Measurements from ENCODE around the gene CDKL5.
A peak's percentile ranks its signal among the peaks of the same experiment; 100 is the strongest.

The CDKL5 gene

GRCh38 chrX:18448416-18448815, 23.0 kb downstream of the CDKL5 start:
- DNase-seq (ENCODE audit: low read depth, low spot score), result no peak
- no peak overlapping the region for H3K4me3 ChIP-seq (ENCODE audit: low read length)

- no peak overlapping the region for H3K4me3 ChIP-seq (ENCODE audit: low read length)
- no peak for DNase-seq (ENCODE audit: low read depth, low spot score)
Measured at GRCh38 chrX:18449236-18449635, 23.8 kb downstream of the CDKL5 start.

GRCh38 chrX:18455384-18455783, 30.0 kb downstream of the CDKL5 start:
- H3K4me3 ChIP-seq (ENCODE audit: low read length), result no peak overlapping the region
- no peak for DNase-seq (ENCODE audit: low read depth, low spot score)

GRCh38 chrX:18457000-18457399, 31.6 kb downstream of the CDKL5 start:
- no peak for DNase-seq (ENCODE audit: low read depth, low spot score)
- no peak overlapping the region for H3K4me3 ChIP-seq (ENCODE audit: low read length)

GRCh38 chrX:18461431-18461830, 36.0 kb downstream of the CDKL5 start:
- no peak overlapping the region for H3K4me3 ChIP-seq (ENCODE audit: low read length)
- no peak for DNase-seq (ENCODE audit: low read depth, low spot score)

GRCh38 chrX:18464499-18464898, 39.1 kb downstream of the CDKL5 start:
- no peak overlapping the region for H3K4me3 ChIP-seq (ENCODE audit: low read length)
- no peak for DNase-seq (ENCODE audit: low read depth, low spot score)

- DNase-seq (ENCODE audit: low read depth, low spot score), result no peak
Measured at GRCh38 chrX:18465051-18465450, 39.6 kb downstream of the CDKL5 start.

GRCh38 chrX:18468599-18468998, 43.2 kb downstream of the CDKL5 start:
- no peak overlapping the region for H3K4me3 ChIP-seq (ENCODE audit: low read length)
- no peak for DNase-seq (ENCODE audit: low read depth, low spot score)

More at GRCh38 chrX:18465051-18465450, 39.6 kb downstream of the CDKL5 start:
- H3K4me3 ChIP-seq (ENCODE audit: low read length), result no peak overlapping the region

GRCh38 chrX:18471296-18471695, 45.9 kb downstream of the CDKL5 start:
- DNase-seq (ENCODE audit: low read depth, low spot score), result no peak
- no peak overlapping the region for H3K4me3 ChIP-seq (ENCODE audit: low read length)

GRCh38 chrX:18490806-18491555, 65.6 kb downstream of the CDKL5 start:
- DNase-seq (ENCODE audit: low read depth, low spot score), result no peak
- no peak overlapping the region for H3K4me3 ChIP-seq (ENCODE audit: low read length)

- no peak for DNase-seq (ENCODE audit: low read depth, low spot score)
- H3K4me3 ChIP-seq (ENCODE audit: low read length), result no peak overlapping the region
Measured at GRCh38 chrX:18491587-18492340, 66.4 kb downstream of the CDKL5 start.

- H3K4me3 ChIP-seq (ENCODE audit: low read length), result no peak overlapping the region
- DNase-seq (ENCODE audit: low read depth, low spot score), result no peak
Measured at GRCh38 chrX:18534949-18535348, 109.5 kb downstream of the CDKL5 start.

GRCh38 chrX:18537068-18537467, 111.7 kb downstream of the CDKL5 start:
- no peak overlapping the region for H3K4me3 ChIP-seq (ENCODE audit: low read length)
- no peak for DNase-seq (ENCODE audit: low read depth, low spot score)

GRCh38 chrX:18537524-18537923, 112.1 kb downstream of the CDKL5 start:
- DNase-seq (ENCODE audit: low read depth, low spot score), result no peak
- H3K4me3 ChIP-seq (ENCODE audit: low read length), result no peak overlapping the region

- no peak overlapping the region for H3K4me3 ChIP-seq (ENCODE audit: low read length)
- no peak for DNase-seq (ENCODE audit: low read depth, low spot score)
Measured at GRCh38 chrX:18542131-18542530, 116.7 kb downstream of the CDKL5 start.

- no peak overlapping the region for H3K4me3 ChIP-seq (ENCODE audit: low read length)
- no peak for DNase-seq (ENCODE audit: low read depth, low spot score)
Measured at GRCh38 chrX:18542905-18543304, 117.5 kb downstream of the CDKL5 start.

- no peak overlapping the region for H3K4me3 ChIP-seq (ENCODE audit: low read length)
- peak; percentile 7 for DNase-seq (ENCODE audit: low read depth, low spot score)
Measured at GRCh38 chrX:18543738-18544137, 118.3 kb downstream of the CDKL5 start.

GRCh38 chrX:18545771-18546170, 120.4 kb downstream of the CDKL5 start:
- no peak for DNase-seq (ENCODE audit: low read depth, low spot score)
- no peak overlapping the region for H3K4me3 ChIP-seq (ENCODE audit: low read length)

- no peak overlapping the region for H3K4me3 ChIP-seq (ENCODE audit: low read length)
- no peak for DNase-seq (ENCODE audit: low read depth, low spot score)
Measured at GRCh38 chrX:18548996-18549395, 123.6 kb downstream of the CDKL5 start.

GRCh38 chrX:18549643-18550042, 124.2 kb downstream of the CDKL5 start:
- DNase-seq (ENCODE audit: low read depth, low spot score), result no peak
- no peak overlapping the region for H3K4me3 ChIP-seq (ENCODE audit: low read length)

GRCh38 chrX:18557879-18558278, 132.5 kb downstream of the CDKL5 start:
- DNase-seq (ENCODE audit: low read depth, low spot score), result no peak
- H3K4me3 ChIP-seq (ENCODE audit: low read length), result no peak overlapping the region

Data from Jurkat, Clone E6-1 (cell line).